Mesothelial cell of epicardium (in vitro differentiated cells): ENCODE data around the gene KIAA1328. TPM values are rescaled to one million over a fixed set of nuclear protein-coding genes. Genes with fewer than 3 reads are reported as not detected.

ENCODE experiments used
- DNase-seq, 2 experiments: peaks; one replicate each; pipeline ENCODE4 v3.0.0; 2021; ENCODE audit warnings: low spot score in 2 of 2; ENCODE audit not compliant: unreplicated experiment in 2 of 2
- H3K27ac Mint-ChIP-seq: 2 replicates; pipeline ENCODE4 v1.8.0; 2021; ENCODE audit warnings: mixed read lengths
- H3K27me3 Mint-ChIP-seq: 2 replicates; pipeline ENCODE4 v1.8.0; 2021; ENCODE audit warnings: low read depth, mixed read lengths
- H3K36me3 Mint-ChIP-seq: 2 replicates; pipeline ENCODE4 v1.8.0; 2021; ENCODE audit warnings: mixed read lengths
- H3K4me1 Mint-ChIP-seq: 2 replicates; pipeline ENCODE4 v1.8.0; 2021; ENCODE audit warnings: mixed read lengths
- H3K4me3 Mint-ChIP-seq: 2 replicates; pipeline ENCODE4 v1.8.0; 2021; ENCODE audit warnings: mild to moderate bottlenecking, moderate library complexity, mixed read lengths
- H3K9me3 Mint-ChIP-seq: 2 replicates; pipeline ENCODE4 v1.8.0; 2021; ENCODE audit warnings: mixed read lengths
- CTCF ChIP-seq: fragments of 200-600 bp; sonication (generic); IDR thresholded peaks from one replicate; pipeline ENCODE4 v1.5.0; 2021; ENCODE audit warnings: antibody characterized with exemption; ENCODE audit not compliant: unreplicated experiment
- total RNA-seq: library from RNA; stranded (reverse); gene quantifications from 3 replicates; pipeline ENCODE4 v1.2.1, GENCODE V29; 2021

KIAA1328 gene
- total RNA-seq, 1 donor from 2014 or later = 20.8 TPM

GRCh38 chr18:36993068-36993467 lies 164.1 kb downstream of the KIAA1328 start:
- no peak overlapping the region for H3K4me3 Mint-ChIP-seq
- no peak for DNase-seq
- no peak overlapping the region for H3K27ac Mint-ChIP-seq
- peaks cover under 1% of the 10 kb centered on the region for H3K36me3 Mint-ChIP-seq
- no peaks in the 10 kb centered on the region for H3K9me3 Mint-ChIP-seq
- no peaks in the 10 kb centered on the region for H3K27me3 Mint-ChIP-seq
- TF ChIP-seq CTCF = no peak
- no peaks in the 10 kb centered on the region for H3K4me1 Mint-ChIP-seq

- no peak for DNase-seq
- Mint-ChIP-seq H3K9me3 (peaks cover 5% of the 10 kb centered on the region), H3K4me1 (no peaks in the 10 kb centered on the region), H3K27ac (no peak overlapping the region), H3K36me3 (no peaks in the 10 kb centered on the region), H3K27me3 (no peaks in the 10 kb centered on the region), H3K4me3 (no peak overlapping the region)
- TF ChIP-seq CTCF = no peak
Measured at GRCh38 chr18:37006742-37007141, 177.8 kb downstream of the KIAA1328 start.

- H3K4me1 Mint-ChIP-seq = no peaks in the 10 kb centered on the region
- no peak for TF ChIP-seq CTCF
- no peaks in the 10 kb centered on the region for H3K27me3 Mint-ChIP-seq
- H3K27ac Mint-ChIP-seq = no peak overlapping the region
- H3K36me3 Mint-ChIP-seq = peaks cover 13% of the 10 kb centered on the region
- DNase-seq = no peak
- no peak overlapping the region for H3K4me3 Mint-ChIP-seq
- peaks cover 29% of the 10 kb centered on the region for H3K9me3 Mint-ChIP-seq
Measured at GRCh38 chr18:37012452-37012851, 183.5 kb downstream of the KIAA1328 start.

GRCh38 chr18:37019157-37019827 lies 190.4 kb downstream of the KIAA1328 start:
- Mint-ChIP-seq H3K27ac (no peak overlapping the region), H3K4me3 (no peak overlapping the region), H3K36me3 (peaks cover 21% of the 10 kb centered on the region), H3K4me1 (no peaks in the 10 kb centered on the region), H3K27me3 (no peaks in the 10 kb centered on the region), H3K9me3 (peaks cover 46% of the 10 kb centered on the region)
- no peak for DNase-seq
- no peak for TF ChIP-seq CTCF

GRCh38 chr18:37033419-37033818 lies 204.5 kb downstream of the KIAA1328 start:
- TF ChIP-seq CTCF = no peak

More at GRCh38 chr18:37033419-37033818, 204.5 kb downstream of the KIAA1328 start:
- Mint-ChIP-seq H3K9me3 (peaks cover 15% of the 10 kb centered on the region), H3K36me3 (peaks cover 2% of the 10 kb centered on the region), H3K27me3 (no peaks in the 10 kb centered on the region), H3K4me3 (no peak overlapping the region), H3K4me1 (no peaks in the 10 kb centered on the region), H3K27ac (no peak overlapping the region)
- no peak for DNase-seq
